TTC549 (cell line): ENCODE measurements around the gene DAP.

Experiments used
- FAIRE-seq: peaks from 2 replicates; lab custom pipeline; 2012; peaks lifted over from hg19 to GRCh38; lab: Jason Lieb, UNC

DAP gene

GRCh38 chr5:10689391-10690081, 71.5 kb downstream of the DAP start:
- FAIRE-seq = no peak

DNA sequence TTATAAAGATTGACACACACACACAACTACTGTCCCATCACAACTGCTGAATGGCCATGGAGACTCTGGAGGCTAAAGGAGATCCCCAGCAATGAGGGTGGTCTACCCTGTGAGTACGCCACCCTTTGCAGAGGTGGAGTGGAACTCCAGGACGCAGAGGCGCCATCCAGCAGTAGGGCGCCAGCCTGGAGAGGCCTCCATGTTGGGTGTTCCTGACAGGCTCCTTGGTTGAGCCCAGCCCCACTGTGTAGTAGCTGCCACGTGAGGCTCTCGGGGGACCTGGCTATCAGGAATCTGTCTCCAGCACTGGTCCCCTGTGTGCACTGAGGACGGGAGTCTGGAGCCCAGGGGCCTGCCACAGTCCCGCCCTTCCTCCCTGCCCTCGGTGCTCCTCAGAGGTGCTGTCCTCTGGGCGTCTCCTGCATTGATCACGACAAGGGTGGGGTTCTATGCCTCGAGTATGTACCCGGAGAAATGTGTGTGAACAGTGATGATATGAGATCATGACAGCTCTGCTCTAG, 72.3 kb downstream of the DAP start:
- FAIRE-seq = no peak

DNA sequence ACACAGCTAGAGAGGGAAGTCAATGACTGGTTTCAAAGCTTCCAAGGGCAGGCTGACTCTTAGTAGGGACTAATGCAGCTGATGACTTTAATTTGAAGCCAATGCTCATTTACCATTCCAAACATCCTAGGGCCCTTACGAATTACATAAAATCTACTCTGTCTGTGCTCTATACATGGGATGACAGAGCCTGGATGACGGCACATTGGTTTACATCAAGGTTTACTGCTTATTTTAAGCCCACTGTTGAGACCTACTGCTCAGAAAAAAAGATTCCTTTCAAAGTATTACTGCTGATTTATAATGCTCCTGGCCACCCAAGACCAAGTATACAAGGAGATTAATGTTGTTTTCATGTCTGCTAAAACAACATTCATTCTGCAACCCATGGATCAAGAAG, 74.1 kb downstream of the DAP start:
- no peak for FAIRE-seq

- no peak for FAIRE-seq
These were observed 75.9 kb downstream of the DAP start for GRCh38 chr5:10685115-10685521.

DNA sequence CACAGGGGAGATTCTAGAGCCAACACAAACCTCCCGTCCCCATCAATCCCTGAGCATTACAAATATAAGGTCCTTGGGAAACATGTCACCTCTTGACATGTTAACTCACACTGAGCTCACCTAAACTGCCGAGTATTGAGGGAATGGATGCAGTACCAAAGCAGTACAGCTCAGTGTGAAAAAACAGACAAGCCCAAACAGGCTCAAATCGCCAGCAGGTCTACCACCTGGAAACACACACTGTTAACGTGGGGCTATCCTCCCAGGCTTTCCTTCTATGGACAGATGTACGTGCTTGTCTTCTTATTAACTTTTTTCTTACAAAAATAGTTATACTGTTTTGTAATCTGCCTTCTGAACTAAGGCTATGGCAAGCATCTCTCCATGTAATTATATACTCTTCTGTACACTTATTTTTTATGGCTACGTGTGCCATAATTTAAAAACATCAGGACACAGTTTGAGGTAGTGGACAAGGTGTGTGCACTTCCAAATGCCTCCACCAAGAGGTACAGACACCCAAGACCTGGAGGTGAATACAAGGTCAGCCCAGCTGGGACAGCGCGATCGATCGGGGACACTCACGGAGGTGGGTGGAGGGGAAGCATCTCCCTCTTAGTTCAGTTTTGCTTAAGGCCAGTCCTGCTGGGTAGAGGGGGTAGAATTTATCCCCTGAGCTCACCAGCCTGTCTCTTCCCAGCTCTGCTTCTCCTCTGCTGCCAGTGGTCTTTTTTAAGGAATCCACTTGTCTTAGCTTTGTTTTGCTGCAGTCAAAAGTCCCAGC, 76.5 kb downstream of the DAP start:
- no peak for FAIRE-seq

GRCh38 chr5:10682801-10683525, 78.1 kb downstream of the DAP start:
- FAIRE-seq = no peak

- FAIRE-seq = no peak
These were observed 79.0 kb downstream of the DAP start for GRCh38 chr5:10681731-10682679.

DNA sequence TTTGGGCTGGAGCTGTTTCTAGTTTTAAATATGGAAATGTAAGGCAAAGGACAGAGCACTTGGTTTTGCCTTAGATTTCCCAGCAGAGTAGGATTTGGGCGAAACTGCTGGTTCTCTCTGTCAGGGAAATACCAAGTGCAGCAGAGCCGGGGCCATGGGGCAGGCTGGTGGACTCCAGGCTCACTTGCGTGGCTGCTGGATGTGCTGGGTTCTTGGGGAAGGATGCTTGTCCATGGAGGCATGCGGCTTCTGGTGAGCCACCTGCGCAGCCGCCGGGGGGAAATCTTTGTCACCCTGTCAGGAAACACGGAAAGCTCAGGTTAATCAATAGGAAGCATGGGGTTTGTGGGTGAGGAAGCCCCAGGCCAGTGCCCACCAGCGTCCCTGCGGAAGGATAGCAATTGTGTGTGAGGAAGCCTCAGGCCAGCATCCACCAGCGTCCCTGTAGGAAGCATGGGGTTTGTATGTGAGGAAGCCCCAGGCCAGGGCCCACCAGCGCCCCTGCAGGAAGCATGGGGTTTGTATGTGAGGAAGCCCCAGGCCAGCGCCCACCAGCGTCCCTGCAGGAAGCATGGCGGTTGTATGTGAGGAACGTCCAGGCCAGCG, 80.1 kb downstream of the DAP start:
- no peak for FAIRE-seq

GRCh38 chr5:10679336-10679988, 81.6 kb downstream of the DAP start:
- no peak for FAIRE-seq

- no peak for FAIRE-seq
These were observed 82.8 kb downstream of the DAP start for GRCh38 chr5:10678244-10678643.

DNA sequence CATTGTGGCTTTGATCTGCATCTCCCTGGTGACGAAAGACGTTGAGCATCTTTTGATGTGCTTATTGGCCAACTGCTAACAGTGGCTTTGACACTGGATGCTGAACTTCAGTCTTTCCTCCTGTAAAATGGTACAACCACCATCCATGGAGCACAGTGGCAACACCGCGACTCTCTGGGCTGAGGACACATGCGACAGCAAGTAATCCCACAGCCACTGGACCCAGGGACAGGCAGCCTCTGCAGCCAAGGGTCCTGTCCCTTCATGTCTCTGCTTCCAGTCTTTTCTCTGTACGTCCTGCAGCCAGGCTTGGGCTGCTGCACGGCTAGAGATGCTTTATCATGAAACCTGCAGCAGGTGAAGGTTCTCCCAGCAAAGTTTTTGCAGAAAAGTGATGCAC, 83.5 kb downstream of the DAP start:
- no peak for FAIRE-seq

DNA sequence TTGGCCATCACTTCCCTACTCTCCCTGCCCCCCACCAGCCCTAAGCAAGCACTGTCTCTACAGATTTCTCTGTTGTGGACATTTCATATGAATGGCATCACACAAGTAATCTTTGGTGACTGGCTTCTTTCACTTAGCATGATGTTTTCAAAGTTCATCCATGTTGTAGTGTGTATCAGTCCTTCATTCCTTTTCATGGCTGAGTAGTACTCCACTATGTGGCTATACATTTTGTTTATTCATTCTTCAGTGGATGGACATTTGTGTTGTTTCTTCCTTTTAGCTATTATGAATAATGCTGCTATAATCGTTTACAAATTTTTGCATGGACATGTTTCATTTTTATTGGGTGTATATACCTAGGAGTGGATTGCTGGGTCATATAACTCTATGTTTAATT, 84.1 kb downstream of the DAP start:
- no peak for FAIRE-seq

GRCh38 chr5:10676224-10676623, 84.8 kb downstream of the DAP start:
- FAIRE-seq = no peak

DNA sequence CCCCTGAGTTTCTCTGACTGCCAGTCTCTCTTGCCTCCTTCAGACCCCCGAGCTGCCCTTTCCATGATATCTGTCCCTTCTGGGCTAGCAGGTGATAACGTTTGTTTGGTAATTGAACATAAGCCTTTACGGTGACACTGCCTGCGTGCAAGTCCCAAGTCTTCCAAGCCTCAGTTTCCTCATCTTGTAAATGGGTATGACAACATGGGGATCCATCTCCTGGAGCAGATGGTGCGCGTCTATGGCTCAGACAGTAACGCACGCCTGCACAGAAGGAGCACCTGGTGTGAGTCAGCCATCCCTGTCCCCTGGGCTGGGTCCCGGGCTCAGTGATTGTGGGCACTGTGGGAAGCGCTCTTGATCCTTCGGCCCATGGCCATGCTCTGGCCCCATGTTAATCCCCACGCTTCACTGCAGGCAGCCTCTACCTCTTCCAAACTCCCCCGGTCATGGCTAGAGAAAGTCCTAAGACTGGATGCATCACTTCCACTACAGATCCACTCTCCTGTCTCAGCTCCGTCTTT, 85.8 kb downstream of the DAP start:
- FAIRE-seq = no peak

GRCh38 chr5:10674582-10674981, 86.5 kb downstream of the DAP start:
- no peak for FAIRE-seq

DNA sequence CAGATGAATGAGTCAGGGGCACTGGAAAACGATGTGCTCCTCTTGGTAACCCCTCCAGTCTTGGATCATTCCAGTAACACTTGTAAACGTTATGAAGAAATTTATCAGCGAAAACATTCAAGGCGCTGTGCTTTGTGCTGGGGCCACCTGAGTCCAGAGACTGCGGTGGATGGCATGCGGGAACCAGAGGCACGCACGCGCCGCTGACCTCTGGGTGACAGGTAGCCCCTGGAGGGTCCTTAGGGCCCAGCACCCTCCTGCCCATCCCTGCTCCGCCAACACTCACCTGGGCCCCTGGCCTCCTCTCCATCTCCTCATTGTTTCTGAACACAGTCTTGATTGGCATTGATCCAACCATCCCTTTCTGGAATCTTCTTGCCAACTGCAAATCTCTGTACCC, 86.9 kb downstream of the DAP start:
- FAIRE-seq = no peak

DNA sequence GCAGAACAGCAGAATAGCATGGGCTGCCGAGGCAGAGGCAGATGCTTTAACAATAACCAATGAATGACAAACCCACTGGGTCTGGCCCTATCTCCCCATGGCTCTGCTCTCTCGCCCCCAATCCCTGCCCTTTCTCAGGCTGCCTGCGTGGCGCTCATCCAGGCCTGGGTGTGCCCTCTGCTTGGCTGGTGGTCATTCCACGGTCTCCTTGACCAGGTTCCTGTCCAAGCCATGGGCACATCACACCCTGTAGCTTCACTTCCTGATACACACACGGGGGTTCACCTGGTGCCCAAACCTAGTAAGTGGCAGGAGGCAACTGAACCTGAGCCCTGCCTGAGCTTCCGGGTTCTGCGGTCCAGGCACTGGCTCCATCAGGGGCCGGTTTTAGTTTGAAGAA, 87.6 kb downstream of the DAP start:
- no peak for FAIRE-seq

DNA sequence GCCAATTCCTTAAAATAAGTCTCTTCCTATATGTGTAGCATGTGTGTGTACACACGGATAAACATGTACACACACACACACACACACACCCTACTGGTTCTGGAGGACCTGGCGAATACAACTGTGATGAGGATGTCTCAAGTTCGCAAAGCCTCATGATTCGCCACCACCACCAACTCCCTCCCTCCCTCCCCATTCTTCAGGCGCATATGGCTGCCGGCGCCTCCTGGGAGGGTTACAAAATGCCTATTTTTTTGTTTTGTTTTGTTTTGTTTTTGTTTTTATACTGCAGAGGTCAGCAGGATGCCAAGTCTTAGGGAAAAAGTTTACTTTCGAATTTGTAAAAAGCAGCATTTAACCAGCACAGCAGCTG, 88.0 kb downstream of the DAP start:
- no peak for FAIRE-seq

DNA sequence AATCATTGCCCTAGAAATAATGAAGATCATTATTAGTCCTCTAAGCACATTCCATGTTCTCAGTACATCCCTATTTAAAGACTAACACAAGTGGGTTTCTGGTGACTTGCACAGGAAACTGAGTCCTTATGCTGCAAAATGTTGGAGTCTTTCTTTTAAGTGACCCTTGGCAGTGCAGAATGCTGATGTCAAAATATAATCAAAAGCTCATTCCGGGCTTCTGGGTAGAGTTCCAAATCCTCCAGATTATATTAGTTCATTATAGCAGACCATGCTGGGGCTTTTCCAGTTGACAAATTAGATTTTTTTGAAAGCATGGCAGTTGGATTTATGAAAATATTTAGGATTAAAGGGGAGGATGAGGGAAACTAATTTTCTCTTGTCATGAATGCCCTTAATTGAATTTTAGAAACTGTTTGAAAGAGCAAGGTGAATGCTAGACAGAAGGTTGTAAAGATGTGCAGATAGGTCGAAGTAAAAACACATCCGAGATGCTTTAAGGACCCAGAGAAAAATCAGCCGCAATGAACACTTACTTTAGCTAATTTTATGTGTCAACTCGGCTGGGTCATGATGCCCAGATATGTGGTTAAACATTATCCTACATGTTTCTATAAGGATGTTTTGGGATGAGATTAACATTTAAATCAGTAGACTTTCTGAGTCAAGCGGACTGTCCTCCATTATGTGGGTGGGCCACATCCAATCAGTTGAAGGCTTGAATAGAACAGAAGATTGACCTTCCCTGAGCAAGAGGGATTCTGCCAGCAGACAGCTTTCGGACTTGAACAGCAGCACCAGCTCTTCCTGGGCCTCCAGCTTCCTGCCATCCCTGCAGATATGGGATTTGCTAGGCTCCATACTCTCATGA, 88.7 kb downstream of the DAP start:
- no peak for FAIRE-seq
